Gastrocnemius medialis (tissue), 4 donors: ENCODE results near the gene INAFM2.

Experiments
- POLR2A ChIP-seq, 2 donors: fragments of 450-650 bp; IDR thresholded peaks; one replicate each; pipeline ENCODE4 v1.6.1; 2017; ENCODE audit warnings: antibody characterized with exemption in 2 of 2, mild to moderate bottlenecking in 2 of 2, moderate library complexity in 2 of 2
- TF ChIP-seq, protein P1 (sequence below), 5 experiments: fragments of 450-650 bp in 3 of 5; fragments of 200-600 bp in 2 of 5; sonication (generic) in 2 of 5; IDR thresholded peaks in 4 of 5; conservative IDR thresholded peaks in 1 of 5; 1 replicate in 4 of 5; 2 replicates in 1 of 5; pipeline ENCODE4 v1.5.1; 2016 to 2019; ENCODE audit warnings: antibody characterized with exemption in 5 of 5, mild to moderate bottlenecking in 3 of 5, moderate library complexity in 3 of 5

DNA sequence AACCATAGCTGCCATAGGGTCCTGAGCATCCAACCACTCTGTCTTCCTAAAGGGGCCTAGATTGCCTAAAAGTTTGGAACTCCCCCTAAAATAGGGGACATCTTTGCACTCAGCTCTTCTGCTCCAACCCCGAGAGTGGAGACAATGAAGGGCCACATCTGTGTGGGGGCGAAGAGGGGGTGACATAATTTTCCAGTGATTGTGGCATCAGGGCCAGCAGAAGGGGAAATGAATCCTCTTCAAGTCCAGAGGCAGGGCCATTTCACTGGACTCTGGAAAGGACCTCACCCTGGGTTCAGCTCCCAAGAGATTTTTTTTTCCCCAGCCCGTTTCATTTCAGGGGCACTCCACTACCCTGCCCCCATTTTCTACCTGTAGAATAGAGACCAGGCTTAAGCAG, 36.0 kb upstream of the INAFM2 start:
- TF ChIP-seq, protein P1, sequence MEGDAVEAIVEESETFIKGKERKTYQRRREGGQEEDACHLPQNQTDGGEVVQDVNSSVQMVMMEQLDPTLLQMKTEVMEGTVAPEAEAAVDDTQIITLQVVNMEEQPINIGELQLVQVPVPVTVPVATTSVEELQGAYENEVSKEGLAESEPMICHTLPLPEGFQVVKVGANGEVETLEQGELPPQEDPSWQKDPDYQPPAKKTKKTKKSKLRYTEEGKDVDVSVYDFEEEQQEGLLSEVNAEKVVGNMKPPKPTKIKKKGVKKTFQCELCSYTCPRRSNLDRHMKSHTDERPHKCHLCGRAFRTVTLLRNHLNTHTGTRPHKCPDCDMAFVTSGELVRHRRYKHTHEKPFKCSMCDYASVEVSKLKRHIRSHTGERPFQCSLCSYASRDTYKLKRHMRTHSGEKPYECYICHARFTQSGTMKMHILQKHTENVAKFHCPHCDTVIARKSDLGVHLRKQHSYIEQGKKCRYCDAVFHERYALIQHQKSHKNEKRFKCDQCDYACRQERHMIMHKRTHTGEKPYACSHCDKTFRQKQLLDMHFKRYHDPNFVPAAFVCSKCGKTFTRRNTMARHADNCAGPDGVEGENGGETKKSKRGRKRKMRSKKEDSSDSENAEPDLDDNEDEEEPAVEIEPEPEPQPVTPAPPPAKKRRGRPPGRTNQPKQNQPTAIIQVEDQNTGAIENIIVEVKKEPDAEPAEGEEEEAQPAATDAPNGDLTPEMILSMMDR (IDR thresholded peaks at IDR 0.05 in 4 of 5, conservative IDR thresholded peaks at IDR 0.05 in 1 of 5) = no peak
- no peak for TF ChIP-seq POLR2A (IDR thresholded peaks at IDR 0.05)
